ENCODE results near the gene BANP. TPM values are rescaled to one million over a fixed set of nuclear protein-coding genes. Genes with fewer than 3 reads are reported as not detected.

BANP gene
- total and polyA plus RNA-seq, 2 experiments from 2014 or later = 22.8 to 23.8 TPM

GRCh38 chr16:87921236-87921773 is 29.9 kb upstream of the BANP start:
- 88% methylated on average over 13 of the region's 13 CpGs for WGBS (ENCODE audit: low lambda C conversion rate, missing lambda C conversion rate)
- Histone ChIP-seq H3K4me1 (ENCODE audit: insufficient read depth) (no peaks in the 10 kb centered on the region), H3K4me3 (no peak overlapping the region), H3K27me3 (no peaks in the 10 kb centered on the region), H3K9me2 (replicated peaks; ENCODE audit: insufficient read depth) (no peaks in the 10 kb centered on the region), H4K20me1 (ENCODE audit: insufficient read depth, poor library complexity, severe bottlenecking) (no peaks in the 10 kb centered on the region), H3K79me2 (no peaks in the 10 kb centered on the region), H2AFZ (no peak overlapping the region), H3K36me3 (replicated peaks; ENCODE audit: insufficient read depth, low read depth) (no peaks in the 10 kb centered on the region), H3K4me2 (no peak overlapping the region), H3K27ac (no peak overlapping the region), H3K9me3 (ENCODE audit: low read depth) (no peaks in the 10 kb centered on the region)
- TF ChIP-seq, protein P1, sequence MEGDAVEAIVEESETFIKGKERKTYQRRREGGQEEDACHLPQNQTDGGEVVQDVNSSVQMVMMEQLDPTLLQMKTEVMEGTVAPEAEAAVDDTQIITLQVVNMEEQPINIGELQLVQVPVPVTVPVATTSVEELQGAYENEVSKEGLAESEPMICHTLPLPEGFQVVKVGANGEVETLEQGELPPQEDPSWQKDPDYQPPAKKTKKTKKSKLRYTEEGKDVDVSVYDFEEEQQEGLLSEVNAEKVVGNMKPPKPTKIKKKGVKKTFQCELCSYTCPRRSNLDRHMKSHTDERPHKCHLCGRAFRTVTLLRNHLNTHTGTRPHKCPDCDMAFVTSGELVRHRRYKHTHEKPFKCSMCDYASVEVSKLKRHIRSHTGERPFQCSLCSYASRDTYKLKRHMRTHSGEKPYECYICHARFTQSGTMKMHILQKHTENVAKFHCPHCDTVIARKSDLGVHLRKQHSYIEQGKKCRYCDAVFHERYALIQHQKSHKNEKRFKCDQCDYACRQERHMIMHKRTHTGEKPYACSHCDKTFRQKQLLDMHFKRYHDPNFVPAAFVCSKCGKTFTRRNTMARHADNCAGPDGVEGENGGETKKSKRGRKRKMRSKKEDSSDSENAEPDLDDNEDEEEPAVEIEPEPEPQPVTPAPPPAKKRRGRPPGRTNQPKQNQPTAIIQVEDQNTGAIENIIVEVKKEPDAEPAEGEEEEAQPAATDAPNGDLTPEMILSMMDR (IDR thresholded peaks at IDR 0.05; ENCODE audit: poor library complexity) = no peak
- no peak for TF ChIP-seq EZH2 (IDR thresholded peaks at IDR 0.05; ENCODE audit: borderline replicate concordance)
- TF ChIP-seq EZH2phosphoT487 (IDR thresholded peaks at IDR 0.05; ENCODE audit: low read depth, severe bottlenecking, unreplicated experiment) = no peak
- DNase-seq (ENCODE audit: low spot score) = no peak

GRCh38 chr16:87922250-87922871 is 28.9 kb upstream of the BANP start:
- H3K36me3 ChIP-seq (replicated peaks; ENCODE audit: insufficient read depth, low read depth) = no peaks in the 10 kb centered on the region
- no peaks in the 10 kb centered on the region for H4K20me1 ChIP-seq (ENCODE audit: insufficient read depth, poor library complexity, severe bottlenecking)
- TF ChIP-seq, protein P1 (IDR thresholded peaks at IDR 0.05; ENCODE audit: poor library complexity) = no peak
- no peak for TF ChIP-seq EZH2phosphoT487 (IDR thresholded peaks at IDR 0.05; ENCODE audit: low read depth, severe bottlenecking, unreplicated experiment)
- no peak for TF ChIP-seq EZH2 (IDR thresholded peaks at IDR 0.05; ENCODE audit: borderline replicate concordance)
- DNase-seq (ENCODE audit: low spot score) = no peak
- H3K9me2 ChIP-seq (replicated peaks; ENCODE audit: insufficient read depth) = no peaks in the 10 kb centered on the region
- WGBS (ENCODE audit: low lambda C conversion rate, missing lambda C conversion rate) = 88% methylated on average over 14 of the region's 14 CpGs
- H3K4me2 ChIP-seq = no peak overlapping the region
- no peak overlapping the region for H3K27ac ChIP-seq
- no peaks in the 10 kb centered on the region for H3K4me1 ChIP-seq (ENCODE audit: insufficient read depth)
- H3K79me2 ChIP-seq = no peaks in the 10 kb centered on the region
- H2AFZ ChIP-seq = no peak overlapping the region
- no peak overlapping the region for H3K4me3 ChIP-seq
- H3K27me3 ChIP-seq = no peaks in the 10 kb centered on the region
- no peaks in the 10 kb centered on the region for H3K9me3 ChIP-seq (ENCODE audit: low read depth)

- 90% methylated on average over 27 of the region's 27 CpGs for WGBS (ENCODE audit: low lambda C conversion rate, missing lambda C conversion rate)
- Histone ChIP-seq H2AFZ (no peak overlapping the region), H3K79me2 (no peaks in the 10 kb centered on the region), H3K27ac (no peak overlapping the region), H4K20me1 (ENCODE audit: insufficient read depth, poor library complexity, severe bottlenecking) (no peaks in the 10 kb centered on the region), H3K4me3 (no peak overlapping the region), H3K9me3 (ENCODE audit: low read depth) (no peaks in the 10 kb centered on the region), H3K27me3 (no peaks in the 10 kb centered on the region), H3K4me1 (ENCODE audit: insufficient read depth) (no peaks in the 10 kb centered on the region), H3K4me2 (no peak overlapping the region), H3K9me2 (replicated peaks; ENCODE audit: insufficient read depth) (no peaks in the 10 kb centered on the region), H3K36me3 (replicated peaks; ENCODE audit: insufficient read depth, low read depth) (no peaks in the 10 kb centered on the region)
- no peak for DNase-seq (ENCODE audit: low spot score)
- TF ChIP-seq, protein P1 (IDR thresholded peaks at IDR 0.05; ENCODE audit: poor library complexity) = no peak
- TF ChIP-seq EZH2 (IDR thresholded peaks at IDR 0.05; ENCODE audit: borderline replicate concordance) (no peak), EZH2phosphoT487 (IDR thresholded peaks at IDR 0.05; ENCODE audit: low read depth, severe bottlenecking, unreplicated experiment) (no peak)
These were observed 27.0 kb upstream of the BANP start for GRCh38 chr16:87924041-87924810.
